IPS-15b (cell line): ENCODE results near the gene SLC27A5.

Source experiments
- H3K27me3 ChIP-seq: one replicate; pipeline ENCODE4 v1.6.1; 2013; ENCODE audit warnings: low read length; ENCODE audit not compliant: control insufficient read depth, insufficient read depth
- H3K36me3 ChIP-seq: one replicate; pipeline ENCODE4 v1.6.1; 2013; ENCODE audit warnings: low read length; ENCODE audit not compliant: control insufficient read depth, insufficient read depth
- H3K4me1 ChIP-seq: one replicate; pipeline ENCODE4 v1.6.1; 2013; ENCODE audit warnings: mild to moderate bottlenecking, low read length; ENCODE audit not compliant: control insufficient read depth, insufficient read depth
- H3K4me3 ChIP-seq: one replicate; pipeline ENCODE4 v1.5.1; 2013; ENCODE audit warnings: low read depth, low read length
- H3K9ac ChIP-seq: one replicate; pipeline ENCODE4 v1.6.1; 2013; ENCODE audit warnings: low read depth, mild to moderate bottlenecking, low read length
- H3K9me3 ChIP-seq: one replicate; pipeline ENCODE4 v1.6.1; 2013; ENCODE audit warnings: mild to moderate bottlenecking, low read length; ENCODE audit not compliant: control insufficient read depth, insufficient read depth

Gene SLC27A5

GRCh38 chr19:58511353-58512208, at the start of gene SLC27A5:
TSS of gene SLC27A5 (minus strand) at chr19:58511992. CDS start at chr19:58511955, 37 bp downstream.
- H3K4me1 ChIP-seq: peaks cover 6% of the 10 kb centered on the region
- H3K27me3 ChIP-seq: no peaks in the 10 kb centered on the region

GRCh38 chr19:58560921-58561320, 49.1 kb upstream of the SLC27A5 start:
- H3K9me3 ChIP-seq: no peaks in the 10 kb centered on the region
- H3K4me1 ChIP-seq: peaks cover 9% of the 10 kb centered on the region
- peaks cover 11% of the 10 kb centered on the region for H3K36me3 ChIP-seq
- peaks cover 37% of the 10 kb centered on the region for H3K27me3 ChIP-seq
- H3K4me3 ChIP-seq: peak overlapping the region; percentile 0
- no peak overlapping the region for H3K9ac ChIP-seq

More at GRCh38 chr19:58511353-58512208, at the start of gene SLC27A5:
- no peak within 1 kb of the TSS for H3K4me3 ChIP-seq
- peaks cover 5% of the 10 kb centered on the region for H3K36me3 ChIP-seq
- H3K9ac ChIP-seq: no peak within 1 kb of the TSS
- H3K9me3 ChIP-seq: no peaks in the 10 kb centered on the region

- Histone ChIP-seq H3K9ac (peak overlapping the region; percentile 49), H3K4me1 (peaks cover 9% of the 10 kb centered on the region), H3K9me3 (no peaks in the 10 kb centered on the region), H3K4me3 (peak overlapping the region; percentile 99), H3K36me3 (peaks cover 12% of the 10 kb centered on the region), H3K27me3 (peaks cover 37% of the 10 kb centered on the region)
Observed at GRCh38 chr19:58560007-58560887, 48.5 kb upstream of the SLC27A5 start.

- H3K9me3 ChIP-seq: no peaks in the 10 kb centered on the region
- peaks cover 12% of the 10 kb centered on the region for H3K36me3 ChIP-seq
- peaks cover 37% of the 10 kb centered on the region for H3K27me3 ChIP-seq
- peaks cover 9% of the 10 kb centered on the region for H3K4me1 ChIP-seq
- peak overlapping the region; percentile 99 for H3K4me3 ChIP-seq
- H3K9ac ChIP-seq: peak overlapping the region; percentile 91
Observed at GRCh38 chr19:58559275-58560006, 47.6 kb upstream of the SLC27A5 start.

GRCh38 chr19:58558623-58559274, 47.0 kb upstream of the SLC27A5 start:
- no peaks in the 10 kb centered on the region for H3K9me3 ChIP-seq
- peaks cover 31% of the 10 kb centered on the region for H3K27me3 ChIP-seq
- peaks cover 12% of the 10 kb centered on the region for H3K36me3 ChIP-seq
- H3K4me1 ChIP-seq: peaks cover 9% of the 10 kb centered on the region
- peak overlapping the region; percentile 96 for H3K9ac ChIP-seq
- peak overlapping the region; percentile 99 for H3K4me3 ChIP-seq

- Histone ChIP-seq H3K9me3 (no peaks in the 10 kb centered on the region), H3K36me3 (peaks cover 12% of the 10 kb centered on the region), H3K9ac (peak within 1 kb of the TSS; percentile 96), H3K4me1 (peaks cover 8% of the 10 kb centered on the region), H3K27me3 (peaks cover 25% of the 10 kb centered on the region), H3K4me3 (peak within 1 kb of the TSS; percentile 99)
Observed at GRCh38 chr19:58558066-58558622, 46.4 kb upstream of the SLC27A5 start, which contains the start of gene UBE2M. TSS of gene UBE2M (minus strand) at chr19:58558611. CDS start at chr19:58558381, 230 bp downstream.

- peaks cover 12% of the 10 kb centered on the region for H3K36me3 ChIP-seq
- H3K4me3 ChIP-seq: peak overlapping the region; percentile 91
- H3K4me1 ChIP-seq: peaks cover 8% of the 10 kb centered on the region
- peaks cover 22% of the 10 kb centered on the region for H3K27me3 ChIP-seq
- no peaks in the 10 kb centered on the region for H3K9me3 ChIP-seq
- H3K9ac ChIP-seq: peak overlapping the region; percentile 85
Observed at GRCh38 chr19:58557221-58558065, 45.7 kb upstream of the SLC27A5 start.

GRCh38 chr19:58556622-58557220, 44.9 kb upstream of the SLC27A5 start:
- H3K27me3 ChIP-seq: peaks cover 15% of the 10 kb centered on the region
- peak overlapping the region; percentile 91 for H3K4me3 ChIP-seq
- H3K9me3 ChIP-seq: no peaks in the 10 kb centered on the region
- peaks cover 18% of the 10 kb centered on the region for H3K36me3 ChIP-seq
- H3K9ac ChIP-seq: peak overlapping the region; percentile 47
- peaks cover 8% of the 10 kb centered on the region for H3K4me1 ChIP-seq

- Histone ChIP-seq H3K27me3 (peaks cover 9% of the 10 kb centered on the region), H3K36me3 (peaks cover 24% of the 10 kb centered on the region), H3K4me1 (peaks cover 8% of the 10 kb centered on the region), H3K4me3 (no peak overlapping the region), H3K9ac (no peak overlapping the region), H3K9me3 (no peaks in the 10 kb centered on the region)
Observed at GRCh38 chr19:58555920-58556621, 44.3 kb upstream of the SLC27A5 start.
